Fibroblast of lung (primary cell): ENCODE measurements around the gene GSE1. TPM values are rescaled to one million over a fixed set of nuclear protein-coding genes. Genes with fewer than 3 reads are reported as not detected.

Source experiments
- DNase-seq, 2 donors: peaks; one replicate each; pipeline versions ENCODE4 v3.0.0 to v3.0.0-alpha.2; 2010; ENCODE audit warnings: low read depth in 2 of 2
- H2AFZ ChIP-seq: 2 replicates; pipeline ENCODE4 v1.5.1; 2012; ENCODE audit warnings: low read length, control low read depth, inconsistent platforms
- H3K27ac ChIP-seq: 2 replicates; pipeline ENCODE4 v1.5.1; 2011; ENCODE audit warnings: low read length, control low read depth; ENCODE audit not compliant: insufficient read depth
- H3K27me3 ChIP-seq: 2 replicates; pipeline ENCODE4 v1.5.1; 2011; ENCODE audit warnings: mild to moderate bottlenecking, low read length; ENCODE audit not compliant: control insufficient read depth, insufficient read depth
- H3K36me3 ChIP-seq: 2 replicates; pipeline ENCODE4 v1.5.1; 2011; ENCODE audit warnings: low read length; ENCODE audit not compliant: control insufficient read depth, insufficient read depth
- H3K4me1 ChIP-seq: 2 replicates; pipeline ENCODE4 v1.5.1; 2011; ENCODE audit warnings: low read length; ENCODE audit not compliant: control insufficient read depth, insufficient read depth; ENCODE audit errors: extremely low read depth
- H3K4me2 ChIP-seq: 2 replicates; pipeline ENCODE4 v1.5.1; 2011; ENCODE audit warnings: low read length, control low read depth; ENCODE audit not compliant: insufficient read depth; ENCODE audit errors: extremely low read depth
- H3K4me3 ChIP-seq, 4 experiments: fragments of 200-600 bp in 1 of 4; sonication (generic) in 1 of 4; replicated peaks in 1 of 4; 2 replicates each; pipeline ENCODE4 v1.5.1; 2011 to 2016; ENCODE audit warnings: low read length in 4 of 4, low read depth in 3 of 4, mild to moderate bottlenecking in 3 of 4, control low read depth in 2 of 4, inconsistent platforms in 1 of 4, mixed read lengths in 1 of 4; ENCODE audit not compliant: insufficient read depth in 1 of 4; ENCODE audit errors: control extremely low read depth in 1 of 4
- H3K79me2 ChIP-seq: 2 replicates; pipeline ENCODE4 v1.5.1; 2012; ENCODE audit warnings: mild to moderate bottlenecking, low read length, inconsistent platforms; ENCODE audit not compliant: control insufficient read depth, insufficient read depth
- H3K9ac ChIP-seq: 2 replicates; pipeline ENCODE4 v1.5.1; 2011; ENCODE audit warnings: mild to moderate bottlenecking, low read length, control low read depth; ENCODE audit not compliant: insufficient read depth
- H3K9me3 ChIP-seq: 2 replicates; pipeline ENCODE4 v1.5.1; 2012; ENCODE audit warnings: low read depth, low read length; ENCODE audit not compliant: control insufficient read depth, insufficient read depth
- H4K20me1 ChIP-seq: 2 replicates; pipeline ENCODE4 v1.5.1; 2011; ENCODE audit warnings: low read length; ENCODE audit not compliant: control insufficient read depth, insufficient read depth; ENCODE audit errors: extremely low read depth
- EZH2 ChIP-seq: IDR thresholded peaks from 2 replicates; pipeline ENCODE4 v1.5.1; 2012; ENCODE audit warnings: low read length, control low read depth, mild to moderate bottlenecking; ENCODE audit errors: missing control alignments
- polyA plus RNA-seq, 2 donors: library from polyadenylated mRNA; depleted of rRNA in 1 of 2; stranded (reverse) in 1 of 2; unstranded in 1 of 2; fragments of >200 nt; gene quantifications; 2 replicates each; pipeline ENCODE4 v1.2.1, GENCODE V29; 2011 to 2012; ENCODE audit warnings: missing spikeins in 1 of 2
- total RNA-seq: library from RNA; depleted of rRNA; stranded (reverse); fragments of >200 nt; gene quantifications from 2 replicates; pipeline ENCODE4 v1.2.1, GENCODE V29; 2014
- TF ChIP-seq, protein P1 (sequence below), 2 donors: IDR thresholded peaks in 1 of 2; conservative IDR thresholded peaks in 1 of 2; 1 replicate in 1 of 2; 2 replicates in 1 of 2; pipeline ENCODE4 v1.5.1; 2011 to 2012; ENCODE audit warnings: low read length in 2 of 2, control low read depth in 1 of 2, inconsistent platforms in 1 of 2, low read depth in 1 of 2, mild to moderate bottlenecking in 1 of 2

Gene GSE1
- total and polyA plus RNA-seq, 2 donors (not counting 1 experiment from before 2014, with no cell fraction given): 11.0 to 35.7 TPM

DNA sequence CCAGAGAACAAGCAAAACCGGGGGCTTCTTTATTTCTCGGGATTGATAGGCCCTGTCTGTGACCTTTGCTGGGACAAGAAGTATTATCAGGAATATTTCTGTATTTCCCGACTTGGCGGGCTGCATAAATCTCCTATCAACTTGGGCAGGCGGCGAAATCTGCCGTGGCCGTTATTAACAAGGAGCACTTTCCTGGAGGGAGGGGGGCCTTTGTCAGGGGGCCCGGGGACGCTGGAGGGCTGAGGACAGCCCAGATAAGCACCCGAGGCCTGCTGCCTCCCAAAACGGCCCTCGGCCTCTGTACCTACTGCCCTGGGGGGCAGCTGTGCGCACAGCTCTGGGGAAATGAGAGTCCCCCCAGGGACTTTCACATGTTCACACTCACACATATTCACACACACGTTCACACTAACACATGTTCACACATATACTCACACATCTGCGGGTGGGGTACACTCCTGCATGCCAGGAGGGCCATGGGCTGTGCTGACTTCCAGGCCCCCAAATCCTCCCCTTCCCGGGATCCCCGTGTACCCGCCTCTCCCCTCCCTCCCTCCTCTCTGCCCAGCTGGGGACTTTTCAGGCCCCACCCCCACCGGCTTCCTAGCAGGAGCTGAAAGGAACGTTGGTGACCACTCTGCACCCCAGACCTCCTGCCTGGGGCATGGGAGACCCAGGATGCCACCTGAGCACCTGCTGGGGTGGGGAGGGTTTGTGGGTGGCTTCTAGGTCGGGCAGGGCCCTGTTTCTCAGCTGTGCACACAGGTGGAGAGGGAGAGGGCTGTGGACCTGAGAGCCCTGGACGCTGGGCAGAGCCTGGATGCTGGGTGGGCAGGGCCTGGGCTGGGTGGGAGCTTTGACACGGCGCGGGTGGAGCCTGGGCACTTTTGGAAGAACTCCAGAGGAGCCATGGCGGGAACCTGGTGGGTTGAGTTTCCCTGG is 24.3 kb upstream of the GSE1 start:
- no peak for DNase-seq
- H3K4me3 ChIP-seq: no peak overlapping the region
- H3K9ac ChIP-seq: no peak overlapping the region
- TF ChIP-seq, protein P1, sequence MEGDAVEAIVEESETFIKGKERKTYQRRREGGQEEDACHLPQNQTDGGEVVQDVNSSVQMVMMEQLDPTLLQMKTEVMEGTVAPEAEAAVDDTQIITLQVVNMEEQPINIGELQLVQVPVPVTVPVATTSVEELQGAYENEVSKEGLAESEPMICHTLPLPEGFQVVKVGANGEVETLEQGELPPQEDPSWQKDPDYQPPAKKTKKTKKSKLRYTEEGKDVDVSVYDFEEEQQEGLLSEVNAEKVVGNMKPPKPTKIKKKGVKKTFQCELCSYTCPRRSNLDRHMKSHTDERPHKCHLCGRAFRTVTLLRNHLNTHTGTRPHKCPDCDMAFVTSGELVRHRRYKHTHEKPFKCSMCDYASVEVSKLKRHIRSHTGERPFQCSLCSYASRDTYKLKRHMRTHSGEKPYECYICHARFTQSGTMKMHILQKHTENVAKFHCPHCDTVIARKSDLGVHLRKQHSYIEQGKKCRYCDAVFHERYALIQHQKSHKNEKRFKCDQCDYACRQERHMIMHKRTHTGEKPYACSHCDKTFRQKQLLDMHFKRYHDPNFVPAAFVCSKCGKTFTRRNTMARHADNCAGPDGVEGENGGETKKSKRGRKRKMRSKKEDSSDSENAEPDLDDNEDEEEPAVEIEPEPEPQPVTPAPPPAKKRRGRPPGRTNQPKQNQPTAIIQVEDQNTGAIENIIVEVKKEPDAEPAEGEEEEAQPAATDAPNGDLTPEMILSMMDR (conservative IDR thresholded peaks at IDR 0.05 in 1 of 2, IDR thresholded peaks at IDR 0.05 in 1 of 2; ENCODE audit: low read depth in 1 of 2, low read length in 2 of 2): no peak
- no peak for TF ChIP-seq EZH2
- H3K36me3 ChIP-seq: no peaks in the 10 kb centered on the region
- no peak overlapping the region for H3K27ac ChIP-seq
- peaks cover 2% of the 10 kb centered on the region for H4K20me1 ChIP-seq
- H3K27me3 ChIP-seq: no peaks in the 10 kb centered on the region
- no peak overlapping the region for H2AFZ ChIP-seq
- peaks cover 7% of the 10 kb centered on the region for H3K4me1 ChIP-seq
- peaks cover 10% of the 10 kb centered on the region for H3K79me2 ChIP-seq
- no peaks in the 10 kb centered on the region for H3K9me3 ChIP-seq
- no peak overlapping the region for H3K4me2 ChIP-seq

DNA sequence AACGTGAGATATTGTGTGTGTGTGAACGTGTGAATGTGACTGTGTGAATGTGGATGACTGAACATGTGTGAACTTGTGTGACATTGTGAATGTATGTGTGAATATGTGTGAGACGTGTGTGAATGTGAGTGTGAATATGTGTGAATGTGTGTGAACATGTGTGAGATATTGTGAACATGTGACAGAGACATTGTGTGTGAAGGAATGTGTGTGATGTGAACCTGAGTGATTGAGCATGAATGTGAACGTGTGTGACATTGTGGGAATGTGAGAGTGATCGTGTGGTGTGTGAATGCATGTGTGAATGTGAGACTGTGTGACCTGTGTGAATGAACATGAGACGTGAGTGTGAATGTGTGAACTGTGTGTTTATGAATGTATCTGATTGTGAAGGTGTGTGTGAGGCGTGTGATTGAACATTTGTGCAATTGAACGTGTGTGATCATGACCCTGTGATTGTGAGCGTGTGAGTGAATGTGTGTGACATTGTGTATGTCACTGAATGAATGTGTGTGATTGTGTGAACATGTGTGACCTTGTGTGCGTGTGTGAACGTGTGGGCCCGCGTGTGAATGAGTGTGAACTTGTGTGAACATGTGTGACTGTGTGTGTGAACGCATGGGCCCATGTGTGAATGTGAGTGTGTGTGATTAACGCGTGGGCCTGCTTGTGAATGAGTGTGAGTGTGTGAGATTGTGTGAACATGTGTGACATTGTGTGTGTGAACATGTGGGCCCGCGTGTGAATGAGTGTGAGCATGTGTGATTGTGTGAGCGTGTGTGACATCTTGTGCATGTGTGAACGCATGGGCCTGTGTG is 23.2 kb upstream of the GSE1 start:
- no peaks in the 10 kb centered on the region for H3K36me3 ChIP-seq
- H3K4me1 ChIP-seq: peaks cover 6% of the 10 kb centered on the region
- H4K20me1 ChIP-seq: peaks cover 2% of the 10 kb centered on the region
- no peak overlapping the region for H3K4me2 ChIP-seq
- no peak for TF ChIP-seq EZH2
- TF ChIP-seq, protein P1 (conservative IDR thresholded peaks at IDR 0.05 in 1 of 2, IDR thresholded peaks at IDR 0.05 in 1 of 2; ENCODE audit: low read depth in 1 of 2, low read length in 2 of 2): no peak
- H3K9me3 ChIP-seq: no peaks in the 10 kb centered on the region
- no peak overlapping the region for H2AFZ ChIP-seq
- no peak overlapping the region for H3K4me3 ChIP-seq
- no peaks in the 10 kb centered on the region for H3K27me3 ChIP-seq
- H3K27ac ChIP-seq: no peak overlapping the region
- H3K9ac ChIP-seq: no peak overlapping the region
- no peak for DNase-seq
- H3K79me2 ChIP-seq: peaks cover 10% of the 10 kb centered on the region

DNA sequence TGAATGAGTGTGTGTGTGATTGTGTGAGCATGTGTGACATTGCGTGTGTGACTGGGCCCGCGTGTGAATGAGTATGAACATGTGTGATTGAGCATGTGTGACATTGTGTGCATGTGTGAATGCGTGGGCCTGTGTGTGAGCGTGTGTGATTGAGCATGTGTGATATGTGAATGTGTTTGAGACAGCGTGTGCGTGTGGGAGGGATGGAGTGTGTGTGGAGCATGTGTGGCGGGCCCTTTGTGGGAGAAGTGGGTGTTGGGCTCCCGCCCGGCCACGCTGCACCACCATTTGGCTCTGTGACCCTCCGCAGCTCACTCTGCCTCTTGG is 22.7 kb upstream of the GSE1 start:
- H3K9ac ChIP-seq: no peak overlapping the region
- H3K27ac ChIP-seq: no peak overlapping the region
- no peak overlapping the region for H3K4me3 ChIP-seq
- no peaks in the 10 kb centered on the region for H3K36me3 ChIP-seq
- H3K79me2 ChIP-seq: peaks cover 8% of the 10 kb centered on the region
- H4K20me1 ChIP-seq: peaks cover 2% of the 10 kb centered on the region
- H3K27me3 ChIP-seq: no peaks in the 10 kb centered on the region
- TF ChIP-seq, protein P1 (conservative IDR thresholded peaks at IDR 0.05 in 1 of 2, IDR thresholded peaks at IDR 0.05 in 1 of 2; ENCODE audit: low read depth in 1 of 2, low read length in 2 of 2): no peak
- no peak for TF ChIP-seq EZH2
- H3K4me1 ChIP-seq: peaks cover 6% of the 10 kb centered on the region
- no peaks in the 10 kb centered on the region for H3K9me3 ChIP-seq
- H3K4me2 ChIP-seq: no peak overlapping the region
- DNase-seq: no peak
- no peak overlapping the region for H2AFZ ChIP-seq
